Omental fat pad (tissue), 4 donors: ENCODE results near the gene NUP62. TPM values are rescaled to one million over a fixed set of nuclear protein-coding genes. Genes with fewer than 3 reads are reported as not detected.

Experiments used
- ATAC-seq: fragments of 150-250 bp; one replicate; pipeline ENCODE4 v1.9.1; 2016; ENCODE audit warnings: mild to moderate bottlenecking, moderate library complexity; ENCODE audit not compliant: low FRiP score
- DNase-seq: peaks from one replicate; pipeline ENCODE4 v3.0.0-alpha.2; 2019; ENCODE audit warnings: low spot score
- CTCF ChIP-seq, 3 donors: fragments of 450-650 bp; IDR thresholded peaks; one replicate each; pipeline ENCODE4 v1.5.1; 2016 to 2017; ENCODE audit warnings: antibody characterized with exemption in 3 of 3, mild to moderate bottlenecking in 3 of 3, moderate library complexity in 2 of 3
- total RNA-seq, 4 donors: library from RNA; depleted of rRNA; stranded (reverse); fragments of >200 nt; gene quantifications; one replicate each; pipeline ENCODE4 v1.1.0, GENCODE V29; 2016

NUP62 gene
- total RNA-seq, 4 donors from 2014 or later, result 24.9 to 45.5 (median 30.6) TPM

GRCh38 chr19:49858088-49858985 lies 71.0 kb downstream of the NUP62 start:
- TF ChIP-seq CTCF (IDR thresholded peaks at IDR 0.05), result no peak
- ATAC-seq (no peak), DNase-seq (no peak)

GRCh38 chr19:49857838-49858087 lies 71.5 kb downstream of the NUP62 start:
- ATAC-seq (no peak), DNase-seq (no peak)
- TF ChIP-seq CTCF (IDR thresholded peaks at IDR 0.05), result no peak

- no peak for ATAC-seq
- no peak for DNase-seq
- no peak for TF ChIP-seq CTCF (IDR thresholded peaks at IDR 0.05)
Observed at GRCh38 chr19:49857061-49857837, 72.1 kb downstream of the NUP62 start.

Other genes starting within 250 kb of the NUP62 start
- 1 to 10 TPM; 1.2 to 3.4 (median 2.3) TPM for gene ADM5, start 239.9 kb downstream of the NUP62 start, total RNA-seq
- gene CPT1C, start 238.4 kb downstream of the NUP62 start, total RNA-seq, result 1 to 10 TPM; 1.8 to 5.9 (median 4.8) TPM
- 10 to 100 TPM in 1 of 4 donors, under 1 TPM in 3; 0.36 to 14.2 (median 0.44) TPM for gene TSKS, start 166.2 kb downstream of the NUP62 start, total RNA-seq
- 10 to 100 TPM; 63.9 to 88.0 (median 72.4) TPM for gene AP2A1, start 162.5 kb downstream of the NUP62 start, total RNA-seq
- 10 to 100 TPM; 10.2 to 20.3 (median 17.0) TPM for gene FUZ, start 116.2 kb downstream of the NUP62 start, total RNA-seq
- 10 to 100 TPM; 14.4 to 32.2 (median 19.6) TPM for gene MED25, start 111.2 kb downstream of the NUP62 start, total RNA-seq
- gene PTOV1, start 78.3 kb downstream of the NUP62 start, total RNA-seq, result 10 to 100 TPM; 37.3 to 64.8 (median 58.1) TPM
- 10 to 100 TPM; 33.9 to 69.7 (median 50.2) TPM for gene PNKP, start 61.9 kb downstream of the NUP62 start, total RNA-seq
- 10 to 100 TPM; 12.2 to 18.3 (median 14.7) TPM for gene AKT1S1, start 52.1 kb downstream of the NUP62 start, total RNA-seq
- gene TBC1D17, start 51.8 kb downstream of the NUP62 start, total RNA-seq, result 10 to 100 TPM; 15.6 to 24.9 (median 22.3) TPM
- 1 to 10 TPM in 2 of 4 donors, under 1 TPM in 1, not detected in 1; 0.56 to 5.5 (median 1.5) TPM for gene IL4I1, start 32.6 kb downstream of the NUP62 start, total RNA-seq
- gene ATF5, start 299 bp downstream of the NUP62 start, total RNA-seq, result 10 to 100 TPM; 10.2 to 17.7 (median 15.7) TPM
- 1 to 10 TPM; 1.7 to 9.0 (median 5.1) TPM for gene SIGLEC11, start 31.7 kb upstream of the NUP62 start, total RNA-seq
- gene VRK3, start 95.9 kb upstream of the NUP62 start, total RNA-seq, result 10 to 100 TPM; 14.4 to 43.0 (median 27.6) TPM
- 10 to 100 TPM in 2 of 4 donors, 1 to 10 TPM in 2; 7.3 to 13.6 (median 10.6) TPM for gene ZNF473, start 96.5 kb upstream of the NUP62 start, total RNA-seq
- gene IZUMO2, start 233.8 kb upstream of the NUP62 start, total RNA-seq, result not detected